ENCODE results near the gene NEURL2. TPM values are rescaled to one million over a fixed set of nuclear protein-coding genes. Genes with fewer than 3 reads are reported as not detected.
"Not testable (repeated sequence)": the region's sequence is repeated elsewhere in the genome, so short reads cannot be mapped to it uniquely, and the experiment has no call there.

NEURL2 gene
- total RNA-seq, 1 donor from 2014 or later, result 3.0 TPM

DNA sequence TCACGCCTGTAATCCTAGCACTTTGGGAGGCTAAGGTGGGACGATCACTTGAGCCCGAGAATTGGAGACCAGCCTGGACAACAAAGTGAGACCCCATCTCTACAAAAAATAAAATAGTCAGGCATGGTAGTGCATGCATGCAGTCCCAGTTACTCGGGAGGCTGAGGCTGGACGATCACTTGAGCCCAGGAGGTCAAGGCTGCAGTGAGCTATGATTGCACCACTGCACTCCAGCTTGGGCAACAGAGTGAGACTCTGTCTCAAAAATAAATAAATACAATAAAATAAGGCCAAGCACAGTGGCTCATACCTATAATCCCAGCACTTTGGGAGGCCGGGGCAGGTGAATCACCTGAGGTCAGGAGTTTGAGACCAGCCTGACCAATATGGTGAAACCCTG, 10.3 kb upstream of the NEURL2 start:
- not testable (repeated sequence) for DNase-seq (ENCODE audit: low read depth in 2 of 2)

DNA sequence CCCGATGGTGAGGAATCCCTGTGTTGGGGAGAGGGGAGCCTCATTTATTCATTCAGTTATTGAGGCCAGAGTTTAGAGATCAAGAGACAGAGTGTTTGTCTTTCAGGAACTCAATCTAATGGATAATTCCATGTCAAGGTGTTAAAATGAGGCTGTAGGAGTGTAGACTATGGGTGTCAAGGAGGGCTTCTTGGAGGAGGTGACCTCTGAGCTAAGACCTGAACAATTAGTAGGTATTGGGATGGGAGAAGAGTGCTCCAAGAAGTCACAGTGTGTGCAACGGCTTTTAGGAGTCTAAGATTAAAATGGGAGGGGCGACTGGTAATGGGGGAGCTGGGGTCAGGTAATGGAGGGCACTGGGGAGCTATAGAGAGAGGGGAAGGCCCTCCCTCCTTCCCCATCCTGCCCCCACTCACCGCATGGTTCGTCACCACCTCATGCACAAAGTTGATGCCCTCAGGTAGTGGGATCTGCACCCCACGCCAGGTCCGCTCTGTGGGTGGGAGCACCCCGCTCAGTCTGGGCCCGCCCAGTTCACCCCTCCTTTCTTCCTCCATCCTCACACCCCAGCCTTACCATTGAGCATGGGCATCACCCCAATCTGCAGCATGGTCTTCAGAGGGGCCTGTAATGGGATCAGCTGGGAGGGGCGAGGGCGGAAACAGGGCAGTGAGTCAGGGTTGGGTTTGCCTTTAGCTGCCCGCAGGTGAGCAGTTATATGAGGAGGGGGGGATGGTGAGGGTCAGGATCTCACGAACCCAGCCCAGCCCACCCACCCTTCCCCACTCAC, 8.2 kb upstream of the NEURL2 start:
- no peak for DNase-seq (ENCODE audit: low read depth in 2 of 2)

DNA sequence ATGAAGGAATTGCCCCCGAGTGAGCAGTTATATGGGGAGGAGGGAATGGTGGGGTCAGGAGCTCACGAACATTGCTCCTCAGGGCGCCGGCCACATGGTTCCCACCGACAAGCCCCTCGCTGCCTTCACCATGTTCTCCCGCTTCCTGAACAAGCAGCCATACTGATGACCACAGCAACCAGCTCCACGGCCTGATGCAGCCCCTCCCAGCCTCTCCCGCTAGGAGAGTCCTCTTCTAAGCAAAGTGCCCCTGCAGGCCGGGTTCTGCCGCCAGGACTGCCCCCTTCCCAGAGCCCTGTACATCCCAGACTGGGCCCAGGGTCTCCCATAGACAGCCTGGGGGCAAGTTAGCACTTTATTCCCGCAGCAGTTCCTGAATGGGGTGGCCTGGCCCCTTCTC, 7.3 kb upstream of the NEURL2 start:
- no peak for DNase-seq (ENCODE audit: low read depth in 2 of 2)

DNA sequence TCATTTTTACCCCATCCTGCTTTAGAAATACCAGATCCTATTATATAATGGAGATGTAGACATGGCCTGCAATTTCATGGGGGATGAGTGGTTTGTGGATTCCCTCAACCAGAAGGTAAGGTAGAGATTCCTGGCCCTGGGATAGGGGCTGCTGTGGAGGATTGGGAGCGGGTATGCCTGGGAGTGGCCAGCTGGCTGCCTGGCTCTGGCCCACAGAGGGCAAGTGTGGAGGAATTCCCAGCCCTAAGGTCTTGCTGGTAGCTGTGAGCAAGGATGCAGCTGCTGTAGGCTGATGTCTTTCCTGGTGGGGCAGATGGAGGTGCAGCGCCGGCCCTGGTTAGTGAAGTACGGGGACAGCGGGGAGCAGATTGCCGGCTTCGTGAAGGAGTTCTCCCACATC, 6.7 kb upstream of the NEURL2 start:
- DNase-seq (ENCODE audit: low read depth in 2 of 2), result no peak

DNA sequence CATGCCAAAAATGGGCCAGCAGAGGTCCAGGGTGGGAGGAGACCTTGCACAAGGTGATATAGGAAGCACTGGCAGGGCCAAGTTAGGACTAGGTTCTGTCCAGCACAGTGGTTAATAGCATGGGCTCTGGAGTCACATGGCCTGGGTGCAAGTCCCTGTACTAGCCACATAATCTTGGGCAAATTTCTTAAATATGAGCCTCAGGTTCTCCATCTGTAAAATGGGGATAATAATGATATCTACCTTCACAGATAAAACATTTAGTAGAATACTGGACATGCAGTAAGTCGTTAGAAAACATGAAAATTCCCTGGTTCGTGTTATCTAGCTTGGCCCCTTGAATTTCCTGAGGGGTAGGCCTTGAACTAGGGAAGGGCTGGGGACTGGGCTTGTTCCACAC, 6.3 kb upstream of the NEURL2 start:
- no peak for DNase-seq (ENCODE audit: low read depth in 2 of 2)

DNA sequence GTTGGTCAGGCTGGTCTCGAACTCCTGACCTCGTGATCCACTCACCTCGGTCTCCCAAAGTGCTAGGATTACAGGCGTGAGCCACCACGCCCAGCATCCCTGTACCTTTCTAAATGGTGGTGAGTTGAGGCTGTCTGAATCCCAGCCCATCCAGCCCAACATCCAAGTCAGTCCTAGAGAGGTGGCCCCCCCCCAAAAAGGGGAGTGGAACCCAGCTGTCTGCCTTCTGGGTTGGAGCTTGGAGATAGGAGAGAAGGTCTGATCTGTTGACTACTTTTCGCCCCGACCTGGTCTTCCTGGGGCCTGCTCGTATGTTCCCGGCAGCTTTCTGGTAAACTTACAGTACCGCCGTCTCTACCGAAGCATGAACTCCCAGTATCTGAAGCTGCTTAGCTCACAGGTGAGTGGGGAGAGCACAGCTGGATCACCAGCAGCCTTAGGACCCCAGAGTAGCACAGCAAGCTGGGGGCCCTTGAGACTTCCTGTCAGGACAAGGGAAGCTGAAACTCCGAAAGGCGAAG, 5.7 kb upstream of the NEURL2 start:
- no peak for DNase-seq (ENCODE audit: low read depth in 2 of 2)

DNA sequence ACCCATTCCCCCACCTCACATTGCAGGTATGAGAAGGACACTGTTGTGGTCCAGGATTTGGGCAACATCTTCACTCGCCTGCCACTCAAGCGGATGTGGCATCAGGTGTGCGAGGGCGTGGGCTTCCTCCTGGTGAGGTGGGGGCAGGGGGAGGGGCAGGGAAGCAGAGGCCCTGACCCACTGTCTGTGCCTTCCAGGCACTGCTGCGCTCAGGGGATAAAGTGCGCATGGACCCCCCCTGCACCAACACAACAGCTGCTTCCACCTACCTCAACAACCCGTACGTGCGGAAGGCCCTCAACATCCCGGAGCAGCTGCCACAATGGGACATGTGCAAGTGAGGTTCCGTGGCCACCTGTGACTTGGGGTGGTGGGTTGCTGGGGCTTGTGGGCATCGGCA, 3.8 kb upstream of the NEURL2 start:
- DNase-seq (ENCODE audit: low read depth in 2 of 2), result no peak

DNA sequence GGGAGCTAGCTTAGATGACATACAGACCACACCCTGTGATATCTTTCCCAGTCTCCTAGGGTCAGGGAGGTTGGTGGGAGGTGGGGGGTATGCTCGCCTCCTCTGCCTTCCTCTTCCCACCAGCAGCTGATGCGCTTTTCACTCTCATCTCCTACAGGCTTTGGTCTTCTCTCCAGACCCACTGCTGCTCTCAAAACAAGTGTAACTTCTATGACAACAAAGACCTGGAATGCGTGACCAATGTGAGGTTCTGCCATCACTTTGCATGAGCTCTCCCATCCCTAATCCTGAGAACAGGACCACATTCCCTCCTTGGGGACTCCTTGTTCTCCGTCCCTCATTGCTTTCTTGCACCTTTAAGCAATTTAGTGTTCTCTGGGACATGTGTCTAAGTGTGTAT, 2.8 kb upstream of the NEURL2 start:
- no peak for DNase-seq (ENCODE audit: low read depth in 2 of 2)

DNA sequence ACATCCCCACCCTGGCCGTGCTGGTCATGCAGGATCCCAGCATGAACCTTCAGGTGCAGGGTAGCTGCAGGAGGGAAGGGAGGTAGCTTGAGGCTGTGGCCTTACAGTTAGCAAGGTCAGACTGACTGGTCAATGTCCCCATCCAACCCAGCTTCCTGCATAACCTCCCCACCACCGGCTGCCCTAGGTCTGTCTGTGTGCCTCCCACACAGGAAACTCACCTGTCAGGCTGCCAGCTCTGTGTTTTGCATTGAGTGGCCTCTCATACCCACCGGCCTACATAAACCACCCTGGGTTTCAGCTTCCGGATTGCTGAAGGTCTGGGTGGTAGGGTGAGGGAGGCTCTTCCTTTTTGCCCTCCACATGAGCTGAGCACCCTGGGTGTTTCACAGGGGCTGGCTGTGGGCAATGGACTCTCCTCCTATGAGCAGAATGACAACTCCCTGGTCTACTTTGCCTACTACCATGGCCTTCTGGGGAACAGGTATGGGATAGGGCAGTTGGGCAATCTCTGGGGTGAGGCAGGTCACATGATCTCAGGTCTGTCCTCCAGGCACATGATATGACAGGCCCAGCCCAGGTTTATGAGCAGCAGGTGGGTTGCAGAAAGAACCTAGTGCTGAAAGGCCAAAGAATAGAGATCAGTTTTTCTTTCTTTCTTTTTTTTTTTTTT, 2.0 kb upstream of the NEURL2 start:
- no peak for DNase-seq (ENCODE audit: low read depth in 2 of 2)

DNA sequence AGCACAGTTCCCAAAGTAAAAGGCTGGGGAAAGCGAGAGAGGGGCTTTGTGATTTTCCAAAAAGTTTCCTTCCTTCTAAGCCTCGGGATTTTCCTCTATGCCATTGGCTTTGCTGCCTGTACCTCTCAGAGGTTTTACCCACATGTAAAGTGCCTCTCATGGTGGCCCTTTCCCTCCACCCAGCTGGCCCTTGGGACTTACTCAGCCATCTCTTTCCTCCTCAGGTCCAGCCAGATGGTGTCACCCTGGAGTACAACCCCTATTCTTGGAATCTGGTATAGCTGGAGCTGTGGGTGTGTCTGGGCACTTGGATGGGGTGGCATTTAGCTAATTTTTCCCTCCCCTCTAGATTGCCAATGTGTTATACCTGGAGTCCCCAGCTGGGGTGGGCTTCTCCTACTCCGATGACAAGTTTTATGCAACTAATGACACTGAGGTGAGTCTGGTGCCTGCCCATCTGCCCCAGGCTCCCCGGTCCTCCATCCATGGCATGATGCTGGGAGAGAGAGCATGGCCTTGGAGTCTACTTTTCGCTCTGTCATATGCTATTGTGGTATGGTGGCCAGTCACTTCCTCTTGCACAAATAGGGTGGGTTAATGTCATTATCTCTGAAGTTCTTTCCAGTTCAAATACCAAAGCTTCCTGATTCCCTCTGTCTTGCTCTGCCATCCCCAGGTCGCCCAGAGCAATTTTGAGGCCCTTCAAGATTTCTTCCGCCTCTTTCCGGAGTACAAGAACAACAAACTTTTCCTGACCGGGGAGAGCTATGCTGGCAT, 1.2 kb upstream of the NEURL2 start:
- peak in 1 of 2 donors; percentile 39 for DNase-seq (ENCODE audit: low read depth in 2 of 2)

DNA sequence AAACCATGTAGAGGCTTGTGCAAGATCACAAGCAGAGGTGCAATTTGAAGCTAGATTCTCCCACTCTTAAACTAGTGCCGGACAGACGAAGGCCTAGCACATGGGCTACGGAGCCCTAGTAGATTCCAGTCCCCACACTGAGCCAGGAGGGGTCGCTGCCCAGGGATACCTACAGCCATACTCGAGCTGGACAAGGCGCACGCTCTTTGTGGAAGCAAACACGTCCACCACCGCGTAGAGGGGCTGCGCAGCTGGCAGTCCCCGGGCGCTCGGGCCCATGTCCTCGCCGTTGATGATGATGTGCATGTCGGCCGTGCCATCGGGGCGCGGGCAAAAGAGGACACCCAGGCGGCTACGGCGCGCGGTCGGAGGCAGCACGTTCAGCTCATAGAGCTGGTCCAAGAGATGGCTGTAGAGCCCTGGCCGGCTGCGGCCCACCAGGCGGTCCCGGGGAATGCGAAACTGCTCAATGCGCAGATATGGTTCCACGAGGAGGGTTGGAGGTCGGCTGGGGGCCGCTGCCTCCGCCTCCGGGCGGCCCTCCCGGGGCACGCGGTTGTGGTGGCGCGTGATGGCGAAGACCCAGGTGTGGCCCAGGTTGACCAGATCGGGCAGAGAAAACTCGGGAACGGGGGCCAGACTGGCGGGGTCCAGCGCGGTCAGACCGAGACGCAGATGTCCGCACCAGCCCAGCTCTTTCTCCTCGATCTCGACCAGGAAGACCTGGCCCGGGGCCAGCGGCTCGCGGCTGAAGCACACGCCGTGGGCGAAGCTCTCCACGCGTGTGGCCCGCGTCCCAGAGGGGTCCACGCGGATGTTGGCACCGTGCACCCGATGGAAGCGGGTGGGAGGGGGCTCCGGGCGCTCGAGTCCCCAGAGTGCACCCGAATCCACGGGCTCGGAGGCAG, 677 bp downstream of the NEURL2 start:
- peak; percentile 92 to 94 for DNase-seq (ENCODE audit: low read depth in 2 of 2)

DNA sequence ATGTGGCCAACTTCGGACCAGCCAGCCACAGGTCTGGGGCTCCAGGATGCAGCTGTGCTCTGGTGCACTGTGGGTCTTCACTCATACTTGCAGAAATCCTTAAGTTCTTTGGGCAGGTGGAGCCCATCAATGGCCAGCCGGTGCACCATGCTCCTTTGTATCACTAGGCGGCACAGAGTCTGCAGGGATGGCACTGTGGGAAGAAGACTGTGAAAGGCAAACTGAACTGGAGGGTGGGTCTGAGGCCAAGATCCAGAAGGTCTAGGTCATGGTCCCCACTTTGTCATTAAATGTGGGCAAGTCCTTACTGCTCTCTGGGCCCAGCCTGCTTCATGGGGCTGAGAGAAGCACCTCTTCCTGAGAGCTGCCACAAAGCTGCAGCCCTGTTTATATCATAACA, 2.3 kb downstream of the NEURL2 start:
- DNase-seq (ENCODE audit: low read depth in 2 of 2), result no peak

DNA sequence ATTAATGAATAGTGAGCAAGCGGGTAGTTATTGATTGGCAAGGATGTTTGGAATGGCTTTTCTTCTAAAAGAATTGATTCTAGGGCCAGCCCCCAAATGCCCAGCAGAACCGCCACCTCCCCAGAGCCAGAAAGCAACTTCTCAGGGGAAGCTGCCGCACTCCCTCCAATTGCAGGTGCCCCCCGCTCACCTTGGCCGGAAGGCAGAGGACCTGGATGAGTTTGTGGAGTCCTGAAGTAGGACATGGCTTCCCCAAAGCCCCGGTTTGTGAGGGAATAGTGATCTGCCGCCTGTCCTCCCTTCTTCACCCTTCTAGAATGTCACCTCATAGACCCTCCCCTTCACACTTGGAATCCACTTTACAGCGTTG, 3.7 kb downstream of the NEURL2 start, which contains the start of gene SPATA25:
SPATA25 (minus strand) TSS at position 277 of the 370 bp plus-strand sequence; CDS start at position 245, 32 bp downstream.
- no peak for DNase-seq (ENCODE audit: low read depth in 2 of 2)

DNA sequence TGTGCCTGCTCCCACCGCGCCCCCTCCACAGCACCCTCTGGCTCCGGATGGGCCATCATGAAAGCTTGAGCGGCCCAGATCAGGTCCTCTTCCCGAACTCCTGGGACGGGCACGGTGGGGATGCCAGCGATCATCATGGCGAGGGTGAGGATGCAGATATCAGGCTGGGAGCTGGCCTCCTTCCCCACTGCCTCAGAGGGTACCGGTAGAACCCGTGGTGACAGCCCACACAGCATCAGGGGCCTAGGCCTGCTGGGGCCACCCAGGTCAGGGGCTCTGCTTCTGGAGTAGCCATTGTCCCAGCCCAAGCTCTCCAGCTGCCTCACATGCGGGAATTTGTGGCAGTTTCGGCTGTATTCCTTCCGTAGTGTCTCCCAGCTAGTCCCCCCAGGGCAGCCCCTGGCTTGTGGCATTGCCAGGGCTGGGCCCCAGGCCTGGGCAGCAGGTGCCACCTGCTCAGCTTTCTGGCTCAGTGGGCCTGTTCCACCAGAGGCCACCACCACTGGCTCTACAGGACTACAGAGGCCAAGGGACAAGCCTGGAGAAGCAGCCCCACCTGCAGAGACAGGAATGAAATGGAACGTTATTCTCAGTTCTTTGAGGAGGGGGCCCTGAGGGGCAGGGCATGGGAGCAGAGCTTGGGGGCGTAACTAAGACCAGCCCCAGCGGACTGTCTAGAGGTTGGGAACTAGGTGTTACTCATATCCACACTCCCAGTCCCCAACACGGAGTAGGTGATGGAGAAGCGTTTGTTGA, 4.2 kb downstream of the NEURL2 start:
- DNase-seq (ENCODE audit: low read depth in 2 of 2), result no peak

DNA sequence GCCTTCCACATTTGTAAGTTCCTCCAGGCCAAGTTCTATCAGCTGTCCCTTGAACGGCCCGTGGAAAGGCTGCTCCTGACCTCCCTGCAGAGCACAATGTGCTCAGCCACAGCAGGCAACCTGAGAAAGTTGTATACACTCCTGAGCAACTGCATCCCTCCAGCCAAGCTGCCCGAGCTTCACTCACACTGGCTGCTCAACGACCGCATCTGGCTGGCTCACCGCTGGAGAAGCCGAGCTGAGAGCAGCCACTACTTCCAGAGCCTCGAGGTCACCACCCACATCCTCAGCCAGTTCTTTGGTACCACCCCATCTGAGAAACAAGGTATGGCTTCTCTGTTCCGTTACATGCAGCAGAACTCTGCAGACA, 7.9 kb downstream of the NEURL2 start:
- no peak for DNase-seq (ENCODE audit: low read depth in 2 of 2)

DNA sequence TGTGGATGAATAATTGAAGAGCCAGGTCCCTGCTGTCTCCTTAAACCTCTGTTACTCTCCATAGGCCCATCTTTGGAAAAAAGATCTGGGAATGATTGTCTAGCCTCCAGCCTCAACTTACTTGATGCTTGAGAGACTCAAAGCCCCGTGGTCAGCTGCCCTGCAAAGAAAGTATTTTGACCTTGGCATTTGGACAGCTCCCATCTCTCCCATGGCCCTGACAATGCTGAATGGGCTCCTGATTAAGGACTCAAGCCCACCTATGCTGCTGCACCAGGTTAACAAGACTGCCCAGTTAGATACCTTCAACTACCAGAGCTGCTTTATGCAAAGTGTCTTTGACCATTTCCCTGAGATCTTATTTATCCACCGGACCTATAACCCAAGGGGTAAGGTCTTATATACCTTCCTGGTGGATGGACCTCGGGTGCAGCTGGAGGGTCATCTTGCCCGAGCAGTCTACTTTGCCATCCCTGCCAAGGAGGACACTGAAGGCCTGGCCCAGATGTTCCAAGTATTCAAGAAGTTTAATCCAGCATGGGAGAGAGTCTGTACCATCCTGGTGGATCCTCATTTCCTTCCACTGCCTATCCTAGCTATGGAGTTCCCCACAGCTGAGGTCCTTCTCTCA, 8.4 kb downstream of the NEURL2 start:
- DNase-seq (ENCODE audit: low read depth in 2 of 2), result no peak

DNA sequence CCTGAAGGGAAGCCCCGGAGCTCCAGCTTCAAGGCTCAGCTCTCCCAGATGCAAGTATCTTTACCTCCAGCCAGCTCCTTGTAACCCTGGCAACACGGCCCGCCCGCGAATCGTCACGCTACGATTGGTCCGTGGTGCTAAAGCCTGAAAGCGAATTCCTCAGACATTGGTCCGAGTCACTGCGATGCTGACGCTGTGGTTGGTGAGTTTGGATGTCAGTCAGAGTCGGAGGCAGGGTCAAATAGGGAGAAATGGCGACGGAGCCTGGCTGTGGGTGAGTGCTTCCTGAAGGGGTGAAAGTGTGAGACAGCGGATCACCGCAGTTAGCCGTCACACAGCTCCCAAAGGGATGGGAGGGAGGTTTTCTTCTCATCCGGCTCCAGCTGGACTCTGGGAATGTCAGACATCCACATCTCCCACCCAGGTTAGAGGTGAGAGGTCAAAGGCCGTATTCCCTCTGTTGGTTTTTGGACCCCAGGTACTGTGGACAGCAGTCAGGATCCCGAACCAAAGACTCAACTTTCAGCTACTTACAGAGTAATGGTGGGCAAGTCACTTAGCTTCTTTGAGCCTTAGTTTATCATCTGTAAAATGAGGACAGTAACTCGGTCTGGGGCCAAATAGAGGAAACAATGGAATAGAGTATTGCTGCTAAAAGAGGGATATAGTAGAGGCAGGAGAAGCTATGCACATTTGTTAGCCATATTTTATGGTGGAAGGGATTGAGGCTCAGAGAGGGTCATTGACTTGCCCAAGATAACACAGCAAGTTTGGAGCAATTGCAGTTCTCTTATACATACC, 9.8 kb downstream of the NEURL2 start, which contains the start of gene ZSWIM1:
ZSWIM1 (plus strand) TSS at position 240 of the 801 bp plus-strand sequence. CDS start 1,366 bp downstream, outside the sequence.
- peak; percentile 99 for DNase-seq (ENCODE audit: low read depth in 2 of 2)

DNA sequence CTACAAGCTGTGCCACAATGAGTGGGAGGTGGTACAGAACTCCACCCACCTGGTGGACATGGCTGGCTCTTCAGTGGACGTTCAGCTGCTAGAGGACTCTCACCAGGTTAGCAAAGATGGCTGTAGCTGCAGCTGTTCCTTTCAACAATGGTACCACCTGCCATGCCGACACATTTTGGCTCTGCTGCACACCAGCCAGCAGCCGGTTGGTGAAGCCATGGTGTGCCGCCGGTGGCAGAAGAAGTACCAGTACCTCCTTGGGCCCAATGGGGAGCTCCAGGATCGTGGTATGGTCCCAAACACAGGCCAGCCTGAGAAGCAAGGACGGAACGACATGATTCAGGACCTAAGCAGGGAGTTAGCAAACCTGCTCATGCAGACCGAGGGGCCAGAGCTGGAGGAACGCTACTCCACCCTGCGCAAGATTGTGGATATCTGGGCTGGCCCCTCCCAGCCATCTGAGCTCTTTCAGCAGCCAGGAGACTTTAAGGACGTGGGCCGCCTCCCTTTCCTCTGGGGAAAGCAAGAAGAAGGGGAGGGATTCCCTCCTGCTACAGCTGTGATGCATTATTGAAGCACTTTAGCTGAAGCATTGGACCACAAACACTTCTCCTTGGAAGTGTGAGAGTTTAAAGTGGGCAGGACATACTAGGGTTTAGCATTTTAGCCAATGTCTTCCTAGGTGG, 12.8 kb downstream of the NEURL2 start:
- DNase-seq (ENCODE audit: low read depth in 2 of 2), result no peak

All from lung microvascular endothelial cell (primary cell).